Endothelial cell of umbilical vein (primary cell): ENCODE results near the gene PAPOLA.

Source experiments
- GATA2 ChIP-seq: IDR thresholded peaks from 2 replicates; pipeline ENCODE4 v1.7.0; 2011; ENCODE audit warnings: low read depth, mild to moderate bottlenecking, moderate library complexity, mixed read lengths, low read length; ENCODE audit not compliant: insufficient read length, insufficient read depth
- JUN ChIP-seq: IDR thresholded peaks from 2 replicates; pipeline ENCODE4 v1.6.1; 2011; ENCODE audit warnings: borderline replicate concordance, low read depth; ENCODE audit not compliant: insufficient read length, insufficient read depth
- POLR2A ChIP-seq: IDR thresholded peaks from 2 replicates; pipeline ENCODE4 v1.6.1; 2012; ENCODE audit warnings: low read depth, mild to moderate bottlenecking, control low read depth, low read length
- POLR2AphosphoS5 ChIP-seq: IDR thresholded peaks from 2 replicates; pipeline ENCODE4 v1.6.1; 2012; ENCODE audit warnings: low read depth, mild to moderate bottlenecking, control low read depth, low read length, moderate library complexity; ENCODE audit not compliant: insufficient read depth
- TF ChIP-seq, protein P1 (sequence below), 2 donors: IDR thresholded peaks; 1 replicate in 1 of 2; 2 replicates in 1 of 2; pipeline ENCODE4 v1.5.1; 2011; ENCODE audit warnings: low read length in 2 of 2, mild to moderate bottlenecking in 2 of 2, moderate library complexity in 2 of 2, control low read depth in 1 of 2, inconsistent platforms in 1 of 2, low read depth in 1 of 2; ENCODE audit not compliant: insufficient read depth in 1 of 2; ENCODE audit errors: extremely low read depth in 1 of 2
- TF ChIP-seq, protein P2 (sequence below): IDR thresholded peaks from 2 replicates; pipeline ENCODE4 v1.6.1; 2011; ENCODE audit not compliant: insufficient read depth, insufficient read length

DNA sequence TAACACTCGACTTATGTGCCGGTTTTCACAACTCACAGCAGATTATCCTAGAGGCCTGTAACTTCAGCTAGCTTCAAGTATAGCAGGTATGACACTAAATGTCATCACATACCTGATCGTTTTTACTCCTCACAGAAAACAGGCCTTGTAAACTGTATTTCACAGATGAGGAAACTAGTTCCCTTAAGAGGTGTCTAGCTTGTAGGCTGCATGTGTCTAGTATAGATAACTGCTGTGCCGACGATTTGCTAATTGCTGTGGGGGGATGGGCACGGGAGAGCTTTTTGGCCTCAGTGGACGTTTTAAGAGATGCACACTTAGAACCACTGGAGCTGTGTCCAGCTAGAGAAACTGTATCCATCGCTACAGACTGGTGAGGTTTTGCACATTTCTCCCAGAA, 78.8 kb downstream of the PAPOLA start:
- TF ChIP-seq, protein P1, sequence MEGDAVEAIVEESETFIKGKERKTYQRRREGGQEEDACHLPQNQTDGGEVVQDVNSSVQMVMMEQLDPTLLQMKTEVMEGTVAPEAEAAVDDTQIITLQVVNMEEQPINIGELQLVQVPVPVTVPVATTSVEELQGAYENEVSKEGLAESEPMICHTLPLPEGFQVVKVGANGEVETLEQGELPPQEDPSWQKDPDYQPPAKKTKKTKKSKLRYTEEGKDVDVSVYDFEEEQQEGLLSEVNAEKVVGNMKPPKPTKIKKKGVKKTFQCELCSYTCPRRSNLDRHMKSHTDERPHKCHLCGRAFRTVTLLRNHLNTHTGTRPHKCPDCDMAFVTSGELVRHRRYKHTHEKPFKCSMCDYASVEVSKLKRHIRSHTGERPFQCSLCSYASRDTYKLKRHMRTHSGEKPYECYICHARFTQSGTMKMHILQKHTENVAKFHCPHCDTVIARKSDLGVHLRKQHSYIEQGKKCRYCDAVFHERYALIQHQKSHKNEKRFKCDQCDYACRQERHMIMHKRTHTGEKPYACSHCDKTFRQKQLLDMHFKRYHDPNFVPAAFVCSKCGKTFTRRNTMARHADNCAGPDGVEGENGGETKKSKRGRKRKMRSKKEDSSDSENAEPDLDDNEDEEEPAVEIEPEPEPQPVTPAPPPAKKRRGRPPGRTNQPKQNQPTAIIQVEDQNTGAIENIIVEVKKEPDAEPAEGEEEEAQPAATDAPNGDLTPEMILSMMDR (IDR thresholded peaks at IDR 0.05; ENCODE audit: extremely low read depth in 1 of 2, insufficient read depth in 1 of 2, low read depth in 1 of 2, low read length in 2 of 2): no peak
- TF ChIP-seq, protein P2, sequence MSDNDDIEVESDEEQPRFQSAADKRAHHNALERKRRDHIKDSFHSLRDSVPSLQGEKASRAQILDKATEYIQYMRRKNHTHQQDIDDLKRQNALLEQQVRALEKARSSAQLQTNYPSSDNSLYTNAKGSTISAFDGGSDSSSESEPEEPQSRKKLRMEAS: no peak
- no peak for TF ChIP-seq JUN
- no peak for TF ChIP-seq POLR2A
- no peak for TF ChIP-seq GATA2
- TF ChIP-seq POLR2AphosphoS5: no peak
